Astrocyte (in vitro differentiated cells and primary cell): ENCODE data around the gene GSTM2. TPM values are rescaled to one million over a fixed set of nuclear protein-coding genes. Genes with fewer than 3 reads are reported as not detected.

Source experiments
- DNase-seq: peaks from one replicate; pipeline ENCODE4 v3.0.0-alpha.2; 2010; ENCODE audit warnings: low read depth
- FAIRE-seq: peaks from 2 replicates; lab custom pipeline; 2011; peaks lifted over from hg19 to GRCh38; lab: Jason Lieb, UNC
- H2AFZ ChIP-seq: 2 replicates; pipeline ENCODE4 v1.6.0; 2012; ENCODE audit warnings: low read depth, low read length, inconsistent platforms
- H3K27ac ChIP-seq: 2 replicates; pipeline ENCODE4 v1.5.1; 2011; ENCODE audit warnings: low read depth, low read length, inconsistent platforms
- H3K27me3 ChIP-seq: 2 replicates; pipeline ENCODE4 v1.6.0; 2011; ENCODE audit warnings: low read length, inconsistent platforms; ENCODE audit not compliant: insufficient read depth
- H3K36me3 ChIP-seq: 2 replicates; pipeline ENCODE4 v1.5.1; 2011; ENCODE audit warnings: low read length, inconsistent platforms; ENCODE audit not compliant: insufficient read depth
- H3K4me1 ChIP-seq: 2 replicates; pipeline ENCODE4 v1.5.1; 2011; ENCODE audit warnings: low read length, inconsistent platforms; ENCODE audit not compliant: insufficient read depth
- H3K4me2 ChIP-seq: 2 replicates; pipeline ENCODE4 v1.6.0; 2012; ENCODE audit warnings: low read length, inconsistent platforms
- H3K4me3 ChIP-seq: 2 replicates; pipeline ENCODE4 v1.5.1; 2011; ENCODE audit warnings: low read depth, mild to moderate bottlenecking, low read length, inconsistent platforms; ENCODE audit not compliant: insufficient read depth
- H3K79me2 ChIP-seq: 2 replicates; pipeline ENCODE4 v1.6.0; 2012; ENCODE audit warnings: mild to moderate bottlenecking, low read length, inconsistent platforms; ENCODE audit not compliant: insufficient read depth
- H3K9ac ChIP-seq: 2 replicates; pipeline ENCODE4 v1.6.0; 2012; ENCODE audit warnings: mild to moderate bottlenecking, low read length, inconsistent platforms
- H3K9me3 ChIP-seq: 2 replicates; pipeline ENCODE4 v1.5.1; 2012; ENCODE audit warnings: low read depth, mild to moderate bottlenecking, low read length, inconsistent platforms; ENCODE audit not compliant: insufficient read depth
- H4K20me1 ChIP-seq: 2 replicates; pipeline ENCODE4 v1.6.0; 2012; ENCODE audit warnings: low read length, inconsistent platforms; ENCODE audit not compliant: insufficient read depth
- H3K27ac Mint-ChIP-seq: one replicate; pipeline ENCODE4 v1.8.0; 2021; ENCODE audit warnings: mild to moderate bottlenecking, mixed read lengths; ENCODE audit not compliant: unreplicated experiment
- H3K27me3 Mint-ChIP-seq: one replicate; pipeline ENCODE4 v1.8.0; 2021; ENCODE audit warnings: low read depth, mixed read lengths; ENCODE audit not compliant: unreplicated experiment
- H3K36me3 Mint-ChIP-seq: one replicate; pipeline ENCODE4 v1.8.0; 2021; ENCODE audit warnings: low read depth, mixed read lengths; ENCODE audit not compliant: unreplicated experiment
- H3K4me1 Mint-ChIP-seq: one replicate; pipeline ENCODE4 v1.8.0; 2021; ENCODE audit warnings: low read depth, mixed read lengths; ENCODE audit not compliant: unreplicated experiment
- H3K4me3 Mint-ChIP-seq: one replicate; pipeline ENCODE4 v1.8.0; 2021; ENCODE audit warnings: mild to moderate bottlenecking, moderate library complexity, mixed read lengths; ENCODE audit not compliant: unreplicated experiment
- H3K9me3 Mint-ChIP-seq: one replicate; pipeline ENCODE4 v1.8.0; 2021; ENCODE audit warnings: mild to moderate bottlenecking, mixed read lengths; ENCODE audit not compliant: unreplicated experiment
- EZH2 ChIP-seq: IDR thresholded peaks from 2 replicates; pipeline ENCODE4 v1.6.1; 2012; ENCODE audit warnings: mild to moderate bottlenecking, low read length, inconsistent platforms; ENCODE audit not compliant: insufficient read depth
- total RNA-seq: library from RNA; stranded (reverse); gene quantifications from 2 replicates; pipeline ENCODE4 v1.2.1, GENCODE V29; 2021
- TF ChIP-seq, protein P1 (sequence below): IDR thresholded peaks from 2 replicates; pipeline ENCODE4 v1.5.1; 2011; ENCODE audit warnings: low read depth, mild to moderate bottlenecking, inconsistent platforms, low read length, moderate library complexity; ENCODE audit not compliant: insufficient read depth

GSTM2 gene
- total RNA-seq, 1 donor from 2014 or later = 13.4 TPM

DNA sequence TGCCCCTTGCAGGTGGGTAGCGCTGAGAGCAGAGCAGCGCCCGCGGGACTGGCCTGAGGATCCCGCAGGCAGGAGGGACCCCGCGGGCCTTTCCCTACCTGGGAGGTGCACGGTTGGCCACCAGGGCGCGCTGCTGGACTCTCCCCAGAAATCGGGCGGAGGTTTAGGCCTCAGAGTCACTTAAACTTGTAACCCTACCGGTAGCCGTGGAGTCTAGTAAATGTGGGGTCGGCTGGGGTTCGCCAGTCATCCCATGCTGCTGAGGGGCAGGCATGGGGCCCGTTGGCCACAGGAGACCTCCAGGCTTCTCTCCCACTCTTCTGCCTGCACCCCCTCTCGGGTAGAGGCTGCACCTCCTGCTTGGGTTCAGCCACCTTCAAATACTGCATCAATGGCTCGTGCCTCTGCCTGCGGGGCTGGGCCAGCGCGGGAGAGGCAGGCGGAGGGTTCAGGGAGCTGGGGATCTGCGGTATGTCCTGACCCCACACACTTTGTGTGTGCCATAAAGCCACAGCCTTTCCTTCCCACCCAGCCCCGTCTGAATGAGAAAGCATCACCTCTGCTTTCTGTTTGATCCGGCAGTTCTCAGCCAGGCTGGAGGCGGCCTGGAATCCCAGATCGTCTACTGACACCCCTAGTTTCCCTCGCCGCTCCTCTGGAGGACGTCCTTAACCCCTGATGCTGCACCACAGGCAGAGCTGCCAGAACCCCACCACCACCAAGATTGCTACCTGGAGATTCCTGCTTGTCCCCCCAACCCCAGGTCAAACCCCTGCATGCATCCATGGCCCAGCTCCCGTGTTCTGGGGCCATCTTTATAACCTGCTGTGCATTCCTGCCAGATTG lies 24.2 kb upstream of the GSTM2 start:
- H3K27me3 Mint-ChIP-seq = peaks cover 17% of the 10 kb centered on the region
- peak overlapping the region; percentile 60 for H2AFZ ChIP-seq
- H3K36me3 Mint-ChIP-seq = no peaks in the 10 kb centered on the region

DNA sequence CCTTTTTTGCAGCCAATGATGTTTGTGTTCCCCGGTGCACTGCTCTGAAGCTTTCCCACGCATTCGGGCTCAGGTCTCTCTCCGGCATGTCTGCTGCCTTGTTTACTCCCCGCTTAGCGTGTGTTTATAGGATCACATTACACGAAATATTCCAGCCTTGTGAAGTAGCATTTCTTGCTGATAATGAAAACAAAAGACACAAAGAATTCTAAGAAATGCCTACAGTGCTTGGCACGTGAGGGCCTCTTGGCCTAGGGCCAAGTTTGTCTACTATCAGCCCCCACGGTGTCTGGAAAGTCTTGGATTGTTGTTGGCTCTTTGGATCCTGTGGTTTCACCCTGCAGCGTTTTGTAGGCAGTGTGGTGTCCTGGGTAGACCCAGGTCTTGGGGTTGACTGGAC lies 23.2 kb upstream of the GSTM2 start:
- H3K4me1 ChIP-seq = peaks cover 7% of the 10 kb centered on the region
- no peak for DNase-seq
- no peak overlapping the region for H3K4me3 ChIP-seq
- H3K27ac Mint-ChIP-seq = no peak overlapping the region
- no peak overlapping the region for H3K4me3 Mint-ChIP-seq
- H3K27me3 ChIP-seq = no peaks in the 10 kb centered on the region
- H3K27me3 Mint-ChIP-seq = peaks cover 17% of the 10 kb centered on the region
- no peak overlapping the region for H2AFZ ChIP-seq
- no peaks in the 10 kb centered on the region for H3K79me2 ChIP-seq
- no peaks in the 10 kb centered on the region for H4K20me1 ChIP-seq
- FAIRE-seq = no peak
- H3K36me3 ChIP-seq = no peaks in the 10 kb centered on the region
- H3K4me1 Mint-ChIP-seq = no peaks in the 10 kb centered on the region
- no peak overlapping the region for H3K9ac ChIP-seq
- H3K9me3 Mint-ChIP-seq = no peaks in the 10 kb centered on the region
- H3K4me2 ChIP-seq = no peak overlapping the region
- H3K27ac ChIP-seq = no peak overlapping the region
- no peaks in the 10 kb centered on the region for H3K36me3 Mint-ChIP-seq
- TF ChIP-seq, protein P1, sequence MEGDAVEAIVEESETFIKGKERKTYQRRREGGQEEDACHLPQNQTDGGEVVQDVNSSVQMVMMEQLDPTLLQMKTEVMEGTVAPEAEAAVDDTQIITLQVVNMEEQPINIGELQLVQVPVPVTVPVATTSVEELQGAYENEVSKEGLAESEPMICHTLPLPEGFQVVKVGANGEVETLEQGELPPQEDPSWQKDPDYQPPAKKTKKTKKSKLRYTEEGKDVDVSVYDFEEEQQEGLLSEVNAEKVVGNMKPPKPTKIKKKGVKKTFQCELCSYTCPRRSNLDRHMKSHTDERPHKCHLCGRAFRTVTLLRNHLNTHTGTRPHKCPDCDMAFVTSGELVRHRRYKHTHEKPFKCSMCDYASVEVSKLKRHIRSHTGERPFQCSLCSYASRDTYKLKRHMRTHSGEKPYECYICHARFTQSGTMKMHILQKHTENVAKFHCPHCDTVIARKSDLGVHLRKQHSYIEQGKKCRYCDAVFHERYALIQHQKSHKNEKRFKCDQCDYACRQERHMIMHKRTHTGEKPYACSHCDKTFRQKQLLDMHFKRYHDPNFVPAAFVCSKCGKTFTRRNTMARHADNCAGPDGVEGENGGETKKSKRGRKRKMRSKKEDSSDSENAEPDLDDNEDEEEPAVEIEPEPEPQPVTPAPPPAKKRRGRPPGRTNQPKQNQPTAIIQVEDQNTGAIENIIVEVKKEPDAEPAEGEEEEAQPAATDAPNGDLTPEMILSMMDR = no peak
- no peak for TF ChIP-seq EZH2
- H3K9me3 ChIP-seq = no peaks in the 10 kb centered on the region

More for the DNA sequence above, 24.2 kb upstream of the GSTM2 start:
- Histone ChIP-seq H3K27me3 (no peaks in the 10 kb centered on the region), H4K20me1 (no peaks in the 10 kb centered on the region), H3K27ac (no peak overlapping the region), H3K36me3 (no peaks in the 10 kb centered on the region), H3K79me2 (no peaks in the 10 kb centered on the region), H3K4me1 (peaks cover 7% of the 10 kb centered on the region), H3K9me3 (no peaks in the 10 kb centered on the region), H3K9ac (no peak overlapping the region), H3K4me2 (peak overlapping the region; percentile 30), H3K4me3 (no peak overlapping the region)
- H3K27ac Mint-ChIP-seq = no peak overlapping the region
- H3K4me1 Mint-ChIP-seq = no peaks in the 10 kb centered on the region
- DNase-seq = peak; percentile 32
- no peak overlapping the region for H3K4me3 Mint-ChIP-seq
- FAIRE-seq = no peak
- TF ChIP-seq, protein P1 = peak; percentile 62
- TF ChIP-seq EZH2 = no peak
- H3K9me3 Mint-ChIP-seq = no peaks in the 10 kb centered on the region

DNA sequence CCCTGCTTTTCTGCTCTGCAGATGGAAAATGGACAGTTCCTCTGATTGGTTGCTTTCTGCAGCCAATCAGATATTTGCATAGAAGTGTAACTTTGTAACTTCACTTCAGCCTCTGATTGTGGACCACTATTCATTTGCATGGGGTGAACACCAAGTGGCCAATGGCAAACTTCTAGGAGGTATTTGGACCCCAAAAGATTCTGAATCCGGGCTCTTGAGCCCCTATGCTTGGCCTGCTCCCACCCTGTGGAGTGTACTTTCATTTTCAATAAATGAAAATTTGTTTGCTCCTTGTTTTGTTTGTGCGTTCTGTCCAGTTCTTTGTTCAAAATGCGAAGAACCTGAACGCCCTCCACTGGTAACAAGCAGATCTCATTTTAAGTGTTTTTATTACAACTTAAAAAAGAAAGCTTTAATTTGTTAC lies 18.4 kb upstream of the GSTM2 start:
- no peaks in the 10 kb centered on the region for H3K36me3 ChIP-seq
- TF ChIP-seq, protein P1 = peak; percentile 28
- TF ChIP-seq EZH2 = no peak
- no peak overlapping the region for H3K27ac ChIP-seq
- no peaks in the 10 kb centered on the region for H3K4me1 Mint-ChIP-seq
- peak overlapping the region; percentile 30 for H3K9ac ChIP-seq
- H2AFZ ChIP-seq = peak overlapping the region; percentile 10
- no peaks in the 10 kb centered on the region for H3K9me3 ChIP-seq
- peak overlapping the region; percentile 74 for H3K4me2 ChIP-seq
- no peaks in the 10 kb centered on the region for H3K36me3 Mint-ChIP-seq
- H3K9me3 Mint-ChIP-seq = no peaks in the 10 kb centered on the region
- H3K4me1 ChIP-seq = peaks cover 12% of the 10 kb centered on the region
- H3K27ac Mint-ChIP-seq = no peak overlapping the region
- H3K27me3 ChIP-seq = peaks cover 5% of the 10 kb centered on the region
- H3K27me3 Mint-ChIP-seq = peaks cover 33% of the 10 kb centered on the region
- DNase-seq (peak; percentile 27), FAIRE-seq (no peak)
- no peak overlapping the region for H3K4me3 Mint-ChIP-seq
- H3K4me3 ChIP-seq = peak overlapping the region; percentile 38
- no peaks in the 10 kb centered on the region for H4K20me1 ChIP-seq
- H3K79me2 ChIP-seq = no peaks in the 10 kb centered on the region
